ENCODE results near the gene PTP4A1.
A peak's percentile ranks its signal among the peaks of the same experiment; 100 is the strongest.

Gene PTP4A1

DNA sequence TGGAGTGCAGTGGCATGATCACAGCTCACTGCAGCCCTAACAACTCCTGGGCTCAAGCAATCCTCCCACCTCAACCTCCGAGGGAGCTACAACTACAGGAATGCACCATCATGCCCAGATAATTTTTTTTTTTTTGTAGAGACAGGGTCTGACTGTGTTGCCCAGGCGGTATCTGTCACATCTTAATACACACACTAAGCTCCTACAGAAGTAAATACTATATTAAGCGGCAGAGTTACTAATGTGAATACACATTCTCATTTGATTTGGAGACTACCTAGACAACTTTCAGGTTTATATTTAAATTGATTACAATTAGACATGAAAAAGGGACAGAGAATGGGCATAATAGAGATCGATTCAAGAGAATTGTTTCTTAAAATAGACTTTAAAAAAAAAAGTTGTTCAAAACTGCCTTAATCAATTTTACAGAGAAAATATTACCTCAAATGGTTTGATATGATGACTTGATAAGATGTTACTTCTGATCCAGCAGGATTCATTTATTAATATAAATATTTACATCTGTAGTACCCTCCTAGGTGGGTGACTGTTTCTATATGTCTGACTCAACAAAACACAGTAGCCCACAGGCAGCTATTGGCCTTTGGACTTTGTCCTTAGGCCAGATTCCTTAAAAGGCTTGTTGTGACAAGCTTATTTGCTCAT, 7.1 kb upstream of the PTP4A1 start:
- no peak for DNase-seq
- H3K36me3 Mint-ChIP-seq (ENCODE audit: insufficient read depth), result no peaks in the 10 kb centered on the region
- H3K9me3 Mint-ChIP-seq, result no peaks in the 10 kb centered on the region
- no peak overlapping the region for H3K27ac Mint-ChIP-seq
- H3K4me1 Mint-ChIP-seq (ENCODE audit: low read depth in 2 of 2), result no peaks in the 10 kb centered on the region
- peaks cover 13 to 19% of the 10 kb centered on the region in 2 donors for H3K27me3 Mint-ChIP-seq
- H3K4me3 Mint-ChIP-seq, result no peak overlapping the region
- no peak for ATAC-seq (replicated peaks)

DNA sequence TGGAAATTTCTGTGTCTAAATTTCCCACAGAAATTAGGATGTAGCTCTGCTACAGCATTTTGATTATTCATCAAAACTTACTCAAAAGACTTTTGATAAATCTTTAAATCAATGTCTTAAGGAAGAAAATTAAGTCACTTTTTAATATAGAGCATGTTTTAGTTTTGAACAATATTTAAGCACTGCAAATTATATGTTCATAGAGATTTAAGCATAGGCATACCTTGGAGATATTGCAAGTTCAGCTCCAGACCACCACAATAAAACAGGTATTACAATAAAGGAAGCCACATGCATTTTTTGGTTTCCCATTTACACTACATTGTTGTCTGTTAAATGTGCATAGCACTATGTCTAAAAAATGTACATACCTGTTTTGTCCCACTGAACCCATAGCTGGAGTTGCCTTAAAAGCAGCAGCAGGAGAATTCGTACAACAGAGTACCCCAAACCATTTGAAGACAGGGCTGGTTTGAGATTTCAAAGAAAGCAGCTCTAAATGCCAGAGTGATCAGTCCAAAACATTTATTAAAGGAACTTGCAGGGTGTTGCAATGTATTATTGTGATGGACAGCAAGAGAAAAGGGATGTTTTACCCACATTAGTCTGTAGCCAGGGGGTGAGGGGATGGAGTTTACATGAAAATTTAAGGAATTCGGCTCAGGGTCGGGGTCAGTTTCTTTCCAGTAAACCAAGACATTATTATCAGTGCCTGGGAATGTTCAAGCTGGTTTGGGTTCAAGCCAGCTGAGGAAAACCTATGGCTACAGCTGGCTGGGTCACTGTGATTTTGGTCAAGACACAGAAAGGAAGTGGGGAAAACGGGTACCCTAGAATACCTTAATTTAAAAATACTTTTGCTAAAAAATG, 6.3 kb upstream of the PTP4A1 start:
- Mint-ChIP-seq H3K4me1 (ENCODE audit: low read depth in 2 of 2) (no peaks in the 10 kb centered on the region), H3K27ac (no peak overlapping the region), H3K9me3 (no peaks in the 10 kb centered on the region), H3K36me3 (ENCODE audit: insufficient read depth) (no peaks in the 10 kb centered on the region), H3K4me3 (no peak overlapping the region), H3K27me3 (peaks cover 13 to 14% of the 10 kb centered on the region in 2 donors)
- no peak for ATAC-seq (replicated peaks)
- DNase-seq, result no peak

DNA sequence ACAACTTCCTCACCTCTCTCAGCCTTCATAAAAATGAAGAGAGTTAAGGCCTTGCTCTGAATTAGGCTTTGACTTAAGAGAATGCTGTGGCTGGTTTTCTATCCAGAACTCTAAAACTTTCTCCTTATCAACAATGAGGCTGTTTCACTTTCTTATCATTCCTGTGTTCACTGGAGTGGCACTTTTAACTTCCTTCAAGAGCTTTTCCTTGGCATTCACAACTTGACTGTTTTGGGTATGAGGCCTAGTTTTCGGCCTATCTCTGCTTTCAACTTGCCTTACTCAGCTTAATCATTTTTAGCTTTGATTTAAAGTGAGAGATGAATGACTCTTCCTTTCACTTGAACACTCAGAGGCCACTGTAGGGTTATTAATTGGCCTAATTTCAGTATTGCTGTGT, 4.3 kb upstream of the PTP4A1 start:
- Mint-ChIP-seq H3K36me3 (ENCODE audit: insufficient read depth) (peaks cover 12% of the 10 kb centered on the region), H3K4me3 (no peak overlapping the region), H3K27ac (no peak overlapping the region), H3K9me3 (no peaks in the 10 kb centered on the region), H3K4me1 (ENCODE audit: low read depth in 2 of 2) (peaks cover 0 to 3% of the 10 kb centered on the region in 2 donors), H3K27me3 (peaks cover 13% of the 10 kb centered on the region in 2 donors)
- ATAC-seq (replicated peaks), result no peak
- DNase-seq, result no peak

DNA sequence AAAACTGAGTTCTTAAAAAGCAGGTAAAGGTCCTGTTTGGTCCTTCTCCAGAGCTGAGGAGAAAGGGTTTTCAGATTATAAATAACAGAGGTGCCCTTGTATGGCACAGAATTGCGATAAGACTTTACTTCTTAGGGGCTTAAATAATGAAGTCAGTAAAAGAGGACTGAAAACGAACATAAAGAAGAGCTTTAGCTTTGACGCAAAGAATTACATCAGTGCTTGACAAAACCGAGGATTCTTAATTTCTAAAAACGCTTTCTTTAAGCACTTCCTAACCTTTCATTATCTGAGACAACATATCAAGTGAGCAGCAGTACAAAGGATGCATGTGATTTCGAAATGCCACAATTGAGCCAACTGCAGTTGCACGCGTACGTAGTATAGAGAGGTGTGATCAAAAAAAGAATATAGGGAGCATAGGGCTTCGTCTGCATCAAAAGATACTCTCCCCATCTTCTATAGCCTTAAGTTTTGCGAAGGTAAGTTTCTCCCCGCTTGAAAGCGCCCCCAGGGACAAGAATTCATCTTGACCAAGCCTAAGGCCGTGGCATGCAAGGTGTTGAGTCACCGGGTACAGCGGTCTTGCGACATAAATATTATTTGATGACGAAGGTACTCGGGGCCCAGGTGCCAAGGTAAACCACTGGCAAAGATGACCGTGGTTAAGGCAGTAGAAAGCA, 778 bp upstream of the PTP4A1 start:
- Mint-ChIP-seq H3K27ac (peak overlapping the region; percentile 95 to 99), H3K36me3 (ENCODE audit: insufficient read depth) (peaks cover 34% of the 10 kb centered on the region), H3K27me3 (peaks cover 0 to 8% of the 10 kb centered on the region in 2 donors), H3K9me3 (no peaks in the 10 kb centered on the region), H3K4me3 (peak overlapping the region; percentile 82 to 91), H3K4me1 (ENCODE audit: low read depth in 2 of 2) (peaks cover 8 to 23% of the 10 kb centered on the region in 2 donors)
- ATAC-seq (replicated peaks), result no peak
- no peak for DNase-seq

DNA sequence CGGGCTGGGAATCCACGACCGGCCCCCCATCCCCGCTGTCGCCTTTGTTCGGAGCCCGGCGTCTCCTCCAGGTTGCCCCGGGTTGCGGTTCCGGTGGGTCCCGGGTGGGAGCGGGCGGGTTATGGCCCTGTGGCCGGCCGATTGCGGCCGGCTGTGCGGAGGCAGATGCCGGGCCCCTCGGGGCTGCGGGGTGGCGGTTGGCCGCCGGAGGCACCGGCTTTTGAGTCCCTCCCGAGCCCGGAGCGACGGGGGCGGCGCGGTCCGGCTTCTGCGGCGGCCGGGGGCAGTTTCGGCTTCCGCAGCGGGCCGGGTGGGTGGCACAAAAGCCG, 431 bp downstream of the PTP4A1 start:
- Mint-ChIP-seq H3K27ac (peak overlapping the region; percentile 95 to 99), H3K36me3 (ENCODE audit: insufficient read depth) (peaks cover 45% of the 10 kb centered on the region), H3K9me3 (no peaks in the 10 kb centered on the region), H3K27me3 (no peaks in the 10 kb centered on the region), H3K4me1 (ENCODE audit: low read depth in 2 of 2) (peaks cover 10 to 31% of the 10 kb centered on the region in 2 donors), H3K4me3 (peak overlapping the region; percentile 82 to 91)
- DNase-seq, result no peak
- ATAC-seq (replicated peaks), result no peak

DNA sequence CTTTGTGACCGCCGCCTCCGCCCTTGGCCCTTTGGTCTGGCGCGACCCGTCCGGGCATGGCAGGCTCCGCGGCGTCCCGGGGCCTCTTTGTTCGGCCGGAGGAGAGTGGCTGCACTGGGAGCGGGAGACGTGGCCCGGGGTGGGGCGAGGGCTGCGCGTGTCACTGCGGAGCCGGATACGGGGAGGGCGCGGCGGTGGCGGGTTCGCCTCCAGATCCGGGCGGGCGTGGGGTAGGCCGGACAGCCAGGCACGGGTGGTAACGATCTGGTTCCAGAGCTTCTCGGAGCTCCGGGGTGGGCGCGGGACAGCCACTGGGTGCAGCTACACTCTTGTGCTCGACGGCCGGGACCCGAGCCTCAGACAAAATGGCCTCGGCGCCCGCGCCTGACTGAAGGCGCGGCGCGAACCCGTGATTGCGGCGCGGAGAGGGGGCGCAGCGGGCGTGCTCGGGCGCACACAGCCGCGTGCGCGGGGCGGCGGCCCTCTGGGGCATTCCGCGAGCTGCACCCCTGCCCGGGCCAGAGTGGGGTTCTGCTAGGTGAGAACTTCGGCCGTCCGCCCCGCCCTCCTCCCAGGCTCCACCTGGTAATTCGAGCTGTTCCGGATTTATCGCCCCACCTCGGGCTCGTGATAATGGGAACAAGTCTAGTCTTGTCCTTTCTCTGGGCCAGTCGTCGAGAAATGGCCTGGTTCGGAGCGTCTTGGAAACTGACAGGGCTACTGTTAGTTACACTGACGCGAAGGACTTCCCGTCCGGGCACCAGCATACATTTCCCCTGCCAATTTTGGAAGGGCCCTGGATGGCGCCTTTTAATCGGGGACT, 1.0 kb downstream of the PTP4A1 start:
- peak overlapping the region; percentile 82 to 91 for H3K4me3 Mint-ChIP-seq
- no peaks in the 10 kb centered on the region for H3K9me3 Mint-ChIP-seq
- DNase-seq (peak; percentile 56 to 68 (median 56)), ATAC-seq (replicated peaks) (peak; percentile 36)
- H3K27me3 Mint-ChIP-seq, result no peaks in the 10 kb centered on the region
- peaks cover 10 to 31% of the 10 kb centered on the region in 2 donors for H3K4me1 Mint-ChIP-seq (ENCODE audit: low read depth in 2 of 2)
- H3K36me3 Mint-ChIP-seq (ENCODE audit: insufficient read depth), result peaks cover 45% of the 10 kb centered on the region
- peak overlapping the region; percentile 95 to 99 for H3K27ac Mint-ChIP-seq

DNA sequence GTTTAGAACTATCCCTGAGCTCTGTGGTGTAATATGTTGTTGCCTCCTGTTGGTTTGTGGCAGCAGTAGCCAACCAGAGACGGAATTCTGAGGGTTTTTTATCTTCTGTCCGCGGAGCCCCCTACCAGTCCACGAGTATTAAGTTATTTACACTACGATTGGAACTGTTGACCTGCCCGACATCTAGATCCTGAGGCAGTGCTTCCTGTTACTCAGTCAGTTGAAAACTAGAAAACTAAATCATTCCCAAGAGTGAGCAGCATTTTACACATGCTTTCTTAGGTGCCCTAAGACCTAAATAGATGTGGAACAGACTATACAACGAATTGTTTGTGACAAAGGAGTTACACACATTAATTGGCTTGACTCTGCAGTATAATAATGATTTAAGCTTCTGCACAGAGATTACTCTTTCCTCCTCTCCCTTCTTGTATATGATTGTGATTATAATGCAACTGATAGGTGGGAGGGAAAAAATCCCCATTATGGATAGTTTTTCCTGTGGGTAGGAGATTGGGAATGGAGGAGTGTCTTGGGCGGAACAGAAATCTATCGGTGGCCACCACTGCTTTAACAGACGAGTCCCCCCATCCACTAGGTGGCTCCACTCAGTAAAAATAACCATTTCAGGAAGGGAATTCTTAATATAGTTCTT, 1.7 kb downstream of the PTP4A1 start:
- H3K4me3 Mint-ChIP-seq, result peak overlapping the region; percentile 82 to 91
- no peaks in the 10 kb centered on the region for H3K27me3 Mint-ChIP-seq
- H3K36me3 Mint-ChIP-seq (ENCODE audit: insufficient read depth), result peaks cover 49% of the 10 kb centered on the region
- ATAC-seq (replicated peaks) (peak; percentile 0), DNase-seq (peak; percentile 25 to 54 (median 26))
- no peaks in the 10 kb centered on the region for H3K9me3 Mint-ChIP-seq
- peak overlapping the region; percentile 95 to 99 for H3K27ac Mint-ChIP-seq
- H3K4me1 Mint-ChIP-seq (ENCODE audit: low read depth in 2 of 2), result peaks cover 10 to 31% of the 10 kb centered on the region in 2 donors

DNA sequence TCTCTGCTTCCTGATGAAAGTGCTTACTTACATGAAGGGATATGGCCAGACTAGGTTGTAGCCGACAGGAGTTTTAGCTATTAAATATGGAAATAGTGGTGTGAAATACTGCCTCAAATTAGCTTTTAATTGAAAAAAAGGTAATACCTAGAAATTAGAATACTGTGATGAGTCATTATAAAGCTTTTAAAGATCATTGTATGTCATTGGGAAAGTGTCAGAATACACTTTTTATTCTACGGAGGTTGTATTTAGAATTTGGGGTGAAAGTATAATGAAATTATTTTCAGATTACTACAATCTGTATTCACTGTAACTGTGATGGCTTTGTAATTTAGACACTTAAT, 2.2 kb downstream of the PTP4A1 start:
- peaks cover 10 to 31% of the 10 kb centered on the region in 2 donors for H3K4me1 Mint-ChIP-seq (ENCODE audit: low read depth in 2 of 2)
- H3K4me3 Mint-ChIP-seq, result peak overlapping the region; percentile 82 to 91
- no peak for DNase-seq
- no peaks in the 10 kb centered on the region for H3K27me3 Mint-ChIP-seq
- peak overlapping the region; percentile 95 to 99 for H3K27ac Mint-ChIP-seq
- ATAC-seq (replicated peaks), result no peak
- no peaks in the 10 kb centered on the region for H3K9me3 Mint-ChIP-seq
- H3K36me3 Mint-ChIP-seq (ENCODE audit: insufficient read depth), result peaks cover 54% of the 10 kb centered on the region

DNA sequence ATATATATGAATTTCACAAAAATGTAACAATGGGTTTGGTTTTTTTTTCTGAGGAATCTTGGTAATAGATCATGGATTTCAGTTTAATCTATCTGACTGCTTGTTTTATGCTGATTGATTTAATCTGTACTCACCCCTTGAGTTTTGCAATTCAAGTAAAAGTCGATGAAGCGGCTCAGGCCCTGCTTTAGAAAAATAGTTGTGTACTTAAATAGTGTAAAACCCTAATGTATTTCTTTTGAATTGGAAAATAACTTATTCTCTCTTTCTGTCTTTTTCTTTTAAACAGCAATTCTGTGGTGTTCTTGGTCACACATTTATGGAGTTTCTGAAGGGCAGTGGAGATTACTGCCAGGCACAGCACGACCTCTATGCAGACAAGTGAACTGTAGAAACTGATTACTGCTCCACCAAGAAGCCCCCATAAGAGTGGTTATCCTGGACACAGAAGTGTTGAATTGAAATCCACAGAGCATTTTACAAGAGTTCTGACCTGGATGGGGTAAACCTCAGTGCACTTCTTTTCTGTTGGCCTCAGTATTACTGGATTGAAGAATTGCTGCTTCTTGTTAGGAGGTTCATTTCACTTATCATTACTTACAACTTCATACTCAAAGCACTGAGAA, 4.0 kb downstream of the PTP4A1 start:
- no peak for ATAC-seq (replicated peaks)
- H3K4me1 Mint-ChIP-seq (ENCODE audit: low read depth in 2 of 2), result peaks cover 10 to 31% of the 10 kb centered on the region in 2 donors
- DNase-seq, result no peak
- H3K27ac Mint-ChIP-seq, result no peak overlapping the region
- no peak overlapping the region for H3K4me3 Mint-ChIP-seq
- peaks cover 71% of the 10 kb centered on the region for H3K36me3 Mint-ChIP-seq (ENCODE audit: insufficient read depth)
- H3K27me3 Mint-ChIP-seq, result no peaks in the 10 kb centered on the region
- no peaks in the 10 kb centered on the region for H3K9me3 Mint-ChIP-seq

DNA sequence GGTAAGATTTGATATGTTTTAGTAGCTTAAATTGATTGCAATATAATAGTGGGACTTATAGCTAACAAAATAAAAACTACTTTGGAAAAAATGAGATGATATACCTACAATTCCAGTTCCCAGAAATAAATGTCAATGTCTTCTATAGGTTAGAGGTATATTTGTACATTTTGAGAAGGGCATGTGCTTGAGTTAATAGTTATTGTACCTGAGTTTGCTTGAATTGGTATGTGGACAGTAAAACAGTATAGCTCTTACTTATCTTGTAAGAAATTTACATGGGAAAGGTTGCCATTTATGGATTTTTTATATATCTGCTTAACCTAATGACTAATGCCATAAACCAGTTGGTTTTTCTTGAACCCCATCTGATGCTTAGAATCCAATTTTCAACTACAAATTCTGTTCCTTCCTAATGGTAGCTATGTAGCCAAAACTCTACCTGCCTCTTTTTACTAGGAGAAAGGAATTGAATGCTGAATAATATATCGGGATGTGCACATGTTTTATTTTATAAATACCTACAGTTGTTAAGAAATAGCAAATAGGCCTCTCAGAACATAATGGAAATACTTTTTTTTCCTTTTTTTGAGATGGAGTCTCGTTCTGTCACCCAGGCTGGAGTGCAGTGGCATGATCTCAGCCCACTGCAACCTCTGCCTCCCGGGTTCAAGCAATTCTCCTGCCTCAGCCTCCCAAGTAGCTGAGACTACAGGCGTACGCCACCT, 4.9 kb downstream of the PTP4A1 start:
- H3K9me3 Mint-ChIP-seq, result no peaks in the 10 kb centered on the region
- peaks cover 76% of the 10 kb centered on the region for H3K36me3 Mint-ChIP-seq (ENCODE audit: insufficient read depth)
- DNase-seq, result no peak
- H3K4me3 Mint-ChIP-seq, result no peak overlapping the region
- H3K4me1 Mint-ChIP-seq (ENCODE audit: low read depth in 2 of 2), result peaks cover 10 to 28% of the 10 kb centered on the region in 2 donors
- no peak overlapping the region for H3K27ac Mint-ChIP-seq
- ATAC-seq (replicated peaks), result no peak
- H3K27me3 Mint-ChIP-seq, result no peaks in the 10 kb centered on the region

DNA sequence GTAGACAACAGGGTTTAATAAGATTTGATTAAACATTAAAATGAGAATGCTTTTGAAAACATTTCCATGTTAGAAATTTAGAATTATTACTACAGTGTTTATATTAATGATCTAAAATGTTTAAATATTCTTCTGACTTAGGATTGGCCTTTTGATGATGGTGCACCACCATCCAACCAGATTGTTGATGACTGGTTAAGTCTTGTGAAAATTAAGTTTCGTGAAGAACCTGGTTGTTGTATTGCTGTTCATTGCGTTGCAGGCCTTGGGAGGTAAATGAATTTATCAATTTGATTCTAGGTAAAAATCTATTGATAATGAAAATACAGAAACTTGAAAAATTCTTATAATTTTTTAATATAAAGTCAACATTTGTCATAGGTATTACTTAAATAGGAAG, 6.5 kb downstream of the PTP4A1 start:
- H3K27me3 Mint-ChIP-seq, result no peaks in the 10 kb centered on the region
- ATAC-seq (replicated peaks) (no peak), DNase-seq (no peak)
- no peak overlapping the region for H3K4me3 Mint-ChIP-seq
- peaks cover 76% of the 10 kb centered on the region for H3K36me3 Mint-ChIP-seq (ENCODE audit: insufficient read depth)
- peaks cover 10 to 27% of the 10 kb centered on the region in 2 donors for H3K4me1 Mint-ChIP-seq (ENCODE audit: low read depth in 2 of 2)
- no peak overlapping the region for H3K27ac Mint-ChIP-seq
- H3K9me3 Mint-ChIP-seq, result no peaks in the 10 kb centered on the region
